IMR-90 (cell line): ENCODE results near the gene NUMA1. TPM values are rescaled to one million over a fixed set of nuclear protein-coding genes. Genes with fewer than 3 reads are reported as not detected.

ENCODE experiments used
- ATAC-seq: fragments of 200-7000 bp; cut with Tn5 transposase; 2 replicates; pipeline ENCODE4 v1.9.1; 2020; ENCODE audit warnings: low read depth, mild to moderate bottlenecking, moderate library complexity
- BruUV-seq: library from RNA; stranded (reverse); fragments of 400-500 nt; replicated peaks from 2 replicates; lab custom pipeline; 2021; lab: Mats Ljungman, UMichigan
- CTCF ChIA-PET: fragments of 300-600 bp; formaldehyde crosslinking; extraction: SDS; loops from one replicate; lab custom pipeline; 2021; ENCODE audit warnings: antibody characterized with exemption; lab: Yijun Ruan, JAX
- POLR2A ChIA-PET: fragments of 300-600 bp; sonication (Branson Sonifier 250); formaldehyde crosslinking; loops from one replicate; lab custom pipeline; 2022; ENCODE audit warnings: antibody characterized with exemption; ENCODE audit not compliant: unreplicated experiment; lab: Charles Lee
- DNase-seq: peaks from one replicate; pipeline ENCODE4 v3.0.0; 2013
- H2AFZ ChIP-seq: replicated peaks from 2 replicates; pipeline ENCODE3; 2013; ENCODE audit warnings: low read length, mild to moderate bottlenecking; ENCODE audit not compliant: poor library complexity
- H2AK5ac ChIP-seq: 2 replicates; pipeline ENCODE4 v1.6.1; 2013; ENCODE audit warnings: low read depth, low read length, inconsistent platforms
- H2AK9ac ChIP-seq: replicated peaks from 2 replicates; pipeline ENCODE3; 2013; ENCODE audit warnings: mild to moderate bottlenecking, low read depth, low read length, moderate library complexity; ENCODE audit not compliant: poor library complexity
- H2BK120ac ChIP-seq: 2 replicates; pipeline ENCODE4 v1.6.1; 2013; ENCODE audit warnings: low read depth, low read length, inconsistent platforms
- H2BK15ac ChIP-seq: 3 replicates; pipeline ENCODE4 v1.6.1; 2013; ENCODE audit warnings: low read depth, low read length, inconsistent platforms
- H2BK20ac ChIP-seq: 2 replicates; pipeline ENCODE4 v1.6.1; 2013; ENCODE audit warnings: low read depth, mild to moderate bottlenecking, inconsistent platforms, low read length, moderate library complexity
- H2BK5ac ChIP-seq: 2 replicates; pipeline ENCODE4 v1.6.1; 2013; ENCODE audit warnings: mild to moderate bottlenecking, low read depth, low read length, inconsistent platforms; ENCODE audit not compliant: poor library complexity, severe bottlenecking
- H3K14ac ChIP-seq: replicated peaks from 2 replicates; pipeline ENCODE4 v1.6.1; 2013; ENCODE audit warnings: low read depth, low read length, inconsistent platforms
- H3K18ac ChIP-seq: 2 replicates; pipeline ENCODE4 v1.6.1; 2013; ENCODE audit warnings: low read depth, low read length, control low read depth
- H3K23ac ChIP-seq: 2 replicates; pipeline ENCODE4 v1.6.1; 2013; ENCODE audit warnings: low read depth, low read length, inconsistent platforms
- H3K27ac ChIP-seq: 2 replicates; pipeline ENCODE4 v1.5.1; 2013; ENCODE audit warnings: mild to moderate bottlenecking, control low read depth, low read length; ENCODE audit not compliant: insufficient read depth
- H3K27me3 ChIP-seq: 2 replicates; pipeline ENCODE4 v1.6.1; 2013; ENCODE audit warnings: low read length; ENCODE audit not compliant: control insufficient read depth, insufficient read depth
- H3K36me3 ChIP-seq: 2 replicates; pipeline ENCODE4 v1.6.1; 2013; ENCODE audit warnings: low read length, mixed read lengths; ENCODE audit not compliant: control insufficient read depth, insufficient read depth
- H3K4ac ChIP-seq: 2 replicates; pipeline ENCODE4 v1.6.1; 2013; ENCODE audit warnings: low read depth, low read length, inconsistent platforms
- H3K4me1 ChIP-seq: 2 replicates; pipeline ENCODE4 v1.6.1; 2013; ENCODE audit warnings: low read length, mixed read lengths; ENCODE audit not compliant: control insufficient read depth, insufficient read depth
- H3K4me2 ChIP-seq: 2 replicates; pipeline ENCODE4 v1.6.1; 2013; ENCODE audit warnings: low read depth, mild to moderate bottlenecking, control low read depth, low read length, moderate library complexity
- H3K4me3 ChIP-seq: 2 replicates; pipeline ENCODE4 v1.5.1; 2013; ENCODE audit warnings: low read depth, mild to moderate bottlenecking, control low read depth, low read length, moderate library complexity; ENCODE audit not compliant: insufficient read depth
- H3K56ac ChIP-seq: 2 replicates; pipeline ENCODE4 v1.6.1; 2013; ENCODE audit warnings: low read length, inconsistent platforms; ENCODE audit not compliant: insufficient read depth; ENCODE audit errors: extremely low read depth
- H3K79me1 ChIP-seq, 2 experiments: 2 replicates each; pipeline ENCODE4 v1.6.1; 2013; ENCODE audit warnings: low read length in 2 of 2, inconsistent platforms in 1 of 2, low read depth in 1 of 2
- H3K9ac ChIP-seq: 2 replicates; pipeline ENCODE4 v1.6.1; 2013; ENCODE audit warnings: low read depth, low read length, control low read depth
- H3K9me1 ChIP-seq: 2 replicates; pipeline ENCODE4 v1.6.1; 2013; ENCODE audit warnings: low read length, inconsistent platforms; ENCODE audit not compliant: insufficient read depth
- H3K9me3 ChIP-seq: 2 replicates; pipeline ENCODE4 v1.6.1; 2013; ENCODE audit warnings: low read length; ENCODE audit not compliant: control insufficient read depth, insufficient read depth
- H4K20me1 ChIP-seq: 2 replicates; pipeline ENCODE4 v1.6.1; 2013; ENCODE audit warnings: low read length, inconsistent platforms; ENCODE audit not compliant: insufficient read depth
- H4K5ac ChIP-seq: 2 replicates; pipeline ENCODE4 v1.6.1; 2013; ENCODE audit warnings: mild to moderate bottlenecking, low read depth, low read length, control low read depth
- H4K8ac ChIP-seq, 2 experiments: 2 replicates each; pipeline ENCODE4 v1.6.1; 2013; ENCODE audit warnings: low read depth in 2 of 2, low read length in 2 of 2, control low read depth in 1 of 2, inconsistent platforms in 1 of 2
- H4K91ac ChIP-seq: 2 replicates; pipeline ENCODE4 v1.6.1; 2013; ENCODE audit warnings: low read depth, low read length, inconsistent platforms; ENCODE audit not compliant: insufficient read depth
- CEBPB ChIP-seq: IDR thresholded peaks from 2 replicates; pipeline ENCODE4 v1.6.1; 2012; ENCODE audit warnings: low read depth, low read length, improper control_type of control experiment
- ELK1 ChIP-seq: fragments of 150-350 bp; IDR thresholded peaks from 2 replicates; pipeline ENCODE4 v1.6.1; 2016; ENCODE audit warnings: low read depth, mild to moderate bottlenecking, low read length, moderate library complexity, borderline replicate concordance
- FOS ChIP-seq: fragments of 150-350 bp; IDR thresholded peaks from 2 replicates; pipeline ENCODE4 v1.6.1; 2016; ENCODE audit warnings: low read depth, low read length
- MAZ ChIP-seq: IDR thresholded peaks from 2 replicates; pipeline ENCODE4 v1.6.1; 2012; ENCODE audit warnings: low read depth, mild to moderate bottlenecking, low read length, improper control_type of control experiment, moderate library complexity, borderline replicate concordance
- RAD21 ChIP-seq: IDR thresholded peaks from 2 replicates; pipeline ENCODE4 v1.6.1; 2012; ENCODE audit warnings: low read length, improper control_type of control experiment
- RCOR1 ChIP-seq: IDR thresholded peaks from 2 replicates; pipeline ENCODE4 v1.6.1; 2012; ENCODE audit warnings: mild to moderate bottlenecking, low read length, improper control_type of control experiment; ENCODE audit not compliant: insufficient replicate concordance
- SMC3 ChIP-seq: fragments of 150-350 bp; IDR thresholded peaks from 2 replicates; pipeline ENCODE4 v1.6.1; 2016; ENCODE audit warnings: low read depth, mild to moderate bottlenecking, antibody characterized with exemption, low read length, moderate library complexity
- WGBS, 2 experiments: methylation state at CpG; one replicate each; pipeline versions ENCODE4 v1.1.5 to v1.1.7; 2013; ENCODE audit warnings: missing lambda C conversion rate in 2 of 2; ENCODE audit not compliant: insufficient read length in 1 of 2; ENCODE audit errors: extremely low coverage in 2 of 2; 5-methylcytosine and 5-hydroxymethylcytosine counted together
- dilution Hi-C: fragments of 300-500 bp; cut with HindIII; formaldehyde crosslinking; loops from one replicate; pipeline ENCODE4 v1.14.3; 2018; ENCODE audit warnings: low sequenced_read_pairs; ENCODE audit not compliant: unreplicated experiment
- in situ Hi-C: fragments of 300-500 bp; cut with MboI; formaldehyde crosslinking; loops from 3 replicates; pipeline ENCODE4 v1.14.3; 2019; ENCODE audit warnings: low sequenced_read_pairs, inconsistent platforms, mixed read lengths
- intact Hi-C: fragments of 100-400 bp; cut with micrococcal nuclease; formaldehyde crosslinking; loops from 2 replicates; pipeline ENCODE4 v1.10.0; 2022
- polyA plus RNA-seq, 3 experiments: library from polyadenylated mRNA; depleted of rRNA; stranded (reverse); fragments of >200 nt; gene quantifications; 2 replicates each; pipeline ENCODE4 v1.2.3, GENCODE V29; 2012; ENCODE audit warnings: low replicate concordance in 1 of 3
- total RNA-seq: library from RNA; depleted of rRNA; stranded (reverse); fragments of >200 nt; gene quantifications from 2 replicates; pipeline ENCODE4 v1.2.3, GENCODE V29; 2012

The NUMA1 gene
- total and polyA plus RNA-seq, 2 of the 4 experiments (the other 2 are of a cell fraction), result 61.7 to 97.0 TPM

- H2AFZ ChIP-seq, result no peak overlapping the region
- H3K4me1 ChIP-seq, result no peaks in the 10 kb centered on the region
- H4K20me1 ChIP-seq, result no peaks in the 10 kb centered on the region
- no peak overlapping the region for H2BK15ac ChIP-seq
- POLR2A ChIA-PET, result no interaction called here
- 61% methylated on average over 2 of the region's 3 CpGs; no CpG with 5 or more reads in 1 of the 2 experiments for WGBS, 2 experiments
- H2BK5ac ChIP-seq, result no peak overlapping the region
- H2AK5ac ChIP-seq, result no peak overlapping the region
- no peak overlapping the region for H3K56ac ChIP-seq
- H3K27me3 ChIP-seq, result peaks cover 7% of the 10 kb centered on the region
- H3K4me2 ChIP-seq, result no peak overlapping the region
- peaks cover 7% of the 10 kb centered on the region for H3K9me3 ChIP-seq
- no TSS peak for BruUV-seq
- no peak overlapping the region for H3K23ac ChIP-seq
- in situ Hi-C loops (no loop called here), dilution Hi-C loops (no loop called here), intact Hi-C loops (no loop called here)
- H3K9me1 ChIP-seq, result no peaks in the 10 kb centered on the region
- no peak overlapping the region for H2AK9ac ChIP-seq
- H3K79me1 ChIP-seq, result no peaks in the 10 kb centered on the region
- DNase-seq, result no peak
- H3K14ac ChIP-seq, result no peak overlapping the region
- no peak overlapping the region for H4K5ac ChIP-seq
- TF ChIP-seq FOS (no peak), RAD21 (no peak), SMC3 (no peak), CEBPB (no peak), ELK1 (no peak), MAZ (no peak), RCOR1 (no peak)
- CTCF ChIA-PET, result no interaction called here
- no peak overlapping the region for H3K18ac ChIP-seq
- H3K4me3 ChIP-seq, result no peak overlapping the region
- no peak overlapping the region for H2BK20ac ChIP-seq
- no peak overlapping the region for H3K4ac ChIP-seq
- H3K36me3 ChIP-seq, result no peaks in the 10 kb centered on the region
- no peak overlapping the region for H4K91ac ChIP-seq
- H3K9ac ChIP-seq, result no peak overlapping the region
- ATAC-seq, result no peak
- no peak overlapping the region for H3K27ac ChIP-seq
- H2BK120ac ChIP-seq, result no peak overlapping the region
- no peak overlapping the region for H4K8ac ChIP-seq
Measured at GRCh38 chr11:72129381-72129780, 49.0 kb upstream of the NUMA1 start.
